ENCODE data around the gene ZBTB7C. TPM values are rescaled to one million over a fixed set of nuclear protein-coding genes. Genes with fewer than 3 reads are reported as not detected.
A peak's percentile ranks its signal among the peaks of the same experiment; 100 is the strongest.

The ZBTB7C gene
- total RNA-seq, 2 donors from 2014 or later = not detected

- H3K4me1 Mint-ChIP-seq (ENCODE audit: low read depth in 2 of 2) = no peaks in the 10 kb centered on the region
- peaks cover 21 to 26% of the 10 kb centered on the region in 2 donors for H3K27me3 Mint-ChIP-seq
- H3K4me3 Mint-ChIP-seq = no peak overlapping the region
- DNase-seq (ENCODE audit: low spot score) (no peak), ATAC-seq (no peak)
- H3K9me3 Mint-ChIP-seq = peaks cover 3% of the 10 kb centered on the region
- no peak overlapping the region for H3K27ac Mint-ChIP-seq
- H3K36me3 Mint-ChIP-seq = peaks cover 8% of the 10 kb centered on the region
Measured at GRCh38 chr18:48361801-48362200, 47.4 kb downstream of the ZBTB7C start.

GRCh38 chr18:48360376-48361021 lies 48.7 kb downstream of the ZBTB7C start:
- peaks cover 22 to 23% of the 10 kb centered on the region in 2 donors for H3K27me3 Mint-ChIP-seq

GRCh38 chr18:48359626-48360025 lies 49.6 kb downstream of the ZBTB7C start:
- DNase-seq (ENCODE audit: low spot score) (no peak), ATAC-seq (no peak)
- no peaks in the 10 kb centered on the region for H3K4me1 Mint-ChIP-seq (ENCODE audit: low read depth in 2 of 2)
- no peaks in the 10 kb centered on the region for H3K36me3 Mint-ChIP-seq
- peaks cover 19 to 22% of the 10 kb centered on the region in 2 donors for H3K27me3 Mint-ChIP-seq
- no peaks in the 10 kb centered on the region for H3K9me3 Mint-ChIP-seq
- H3K4me3 Mint-ChIP-seq = no peak overlapping the region
- H3K27ac Mint-ChIP-seq = no peak overlapping the region

More at GRCh38 chr18:48360376-48361021, 48.7 kb downstream of the ZBTB7C start:
- Mint-ChIP-seq H3K36me3 (peaks cover 5% of the 10 kb centered on the region), H3K9me3 (peaks cover under 1% of the 10 kb centered on the region), H3K27ac (no peak overlapping the region), H3K4me1 (ENCODE audit: low read depth in 2 of 2) (no peaks in the 10 kb centered on the region), H3K4me3 (no peak overlapping the region)
- no peak for ATAC-seq
- DNase-seq (ENCODE audit: low spot score) = no peak

- peaks cover 17 to 19% of the 10 kb centered on the region in 2 donors for H3K27me3 Mint-ChIP-seq
- DNase-seq (ENCODE audit: low spot score) = no peak
- ATAC-seq = no peak
- no peak overlapping the region for H3K27ac Mint-ChIP-seq
- no peaks in the 10 kb centered on the region for H3K36me3 Mint-ChIP-seq
- no peak overlapping the region for H3K4me3 Mint-ChIP-seq
- H3K4me1 Mint-ChIP-seq (ENCODE audit: low read depth in 2 of 2) = no peaks in the 10 kb centered on the region
- no peaks in the 10 kb centered on the region for H3K9me3 Mint-ChIP-seq
Measured at GRCh38 chr18:48358868-48359267, 50.3 kb downstream of the ZBTB7C start.

- DNase-seq (ENCODE audit: low spot score) (no peak), ATAC-seq (no peak)
- H3K4me1 Mint-ChIP-seq (ENCODE audit: low read depth in 2 of 2) = no peaks in the 10 kb centered on the region
- H3K9me3 Mint-ChIP-seq = no peaks in the 10 kb centered on the region
- no peak overlapping the region for H3K27ac Mint-ChIP-seq
- no peaks in the 10 kb centered on the region for H3K36me3 Mint-ChIP-seq
- peaks cover 17 to 19% of the 10 kb centered on the region in 2 donors for H3K27me3 Mint-ChIP-seq
- H3K4me3 Mint-ChIP-seq = no peak overlapping the region
Measured at GRCh38 chr18:48356909-48357631, 52.1 kb downstream of the ZBTB7C start.

- peaks cover 17 to 19% of the 10 kb centered on the region in 2 donors for H3K27me3 Mint-ChIP-seq
- no peak for DNase-seq (ENCODE audit: low spot score)
- no peak overlapping the region for H3K4me3 Mint-ChIP-seq
- H3K36me3 Mint-ChIP-seq = no peaks in the 10 kb centered on the region
- no peak overlapping the region for H3K27ac Mint-ChIP-seq
- no peaks in the 10 kb centered on the region for H3K9me3 Mint-ChIP-seq
- H3K4me1 Mint-ChIP-seq (ENCODE audit: low read depth in 2 of 2) = no peaks in the 10 kb centered on the region
- no peak for ATAC-seq
Measured at GRCh38 chr18:48356151-48356745, 52.9 kb downstream of the ZBTB7C start.

GRCh38 chr18:48355276-48356115 lies 53.7 kb downstream of the ZBTB7C start:
- Mint-ChIP-seq H3K4me1 (ENCODE audit: low read depth in 2 of 2) (no peaks in the 10 kb centered on the region), H3K9me3 (no peaks in the 10 kb centered on the region), H3K4me3 (no peak overlapping the region), H3K36me3 (no peaks in the 10 kb centered on the region), H3K27ac (no peak overlapping the region), H3K27me3 (peaks cover 15 to 17% of the 10 kb centered on the region in 2 donors)
- DNase-seq (ENCODE audit: low spot score) = no peak
- ATAC-seq = peak; percentile 16 to 22

- Mint-ChIP-seq H3K4me1 (ENCODE audit: low read depth in 2 of 2) (no peaks in the 10 kb centered on the region), H3K27ac (no peak overlapping the region), H3K36me3 (no peaks in the 10 kb centered on the region), H3K9me3 (no peaks in the 10 kb centered on the region), H3K4me3 (no peak overlapping the region), H3K27me3 (peaks cover 10 to 16% of the 10 kb centered on the region in 2 donors)
- DNase-seq (ENCODE audit: low spot score) (no peak), ATAC-seq (no peak)
Measured at GRCh38 chr18:48354746-48355260, 54.4 kb downstream of the ZBTB7C start.

GRCh38 chr18:48352051-48352755 lies 57.0 kb downstream of the ZBTB7C start:
- Mint-ChIP-seq H3K27me3 (peaks cover 10 to 13% of the 10 kb centered on the region in 2 donors), H3K4me1 (ENCODE audit: low read depth in 2 of 2) (no peaks in the 10 kb centered on the region), H3K36me3 (no peaks in the 10 kb centered on the region), H3K4me3 (no peak overlapping the region), H3K9me3 (no peaks in the 10 kb centered on the region), H3K27ac (no peak overlapping the region)
- no peak for DNase-seq (ENCODE audit: low spot score)
- no peak for ATAC-seq

GRCh38 chr18:48351216-48352050 lies 57.8 kb downstream of the ZBTB7C start:
- H3K4me1 Mint-ChIP-seq (ENCODE audit: low read depth in 2 of 2) = no peaks in the 10 kb centered on the region

GRCh38 chr18:48348739-48349138 lies 60.4 kb downstream of the ZBTB7C start:
- Mint-ChIP-seq H3K27ac (no peak overlapping the region), H3K4me1 (ENCODE audit: low read depth in 2 of 2) (no peaks in the 10 kb centered on the region), H3K4me3 (no peak overlapping the region), H3K36me3 (no peaks in the 10 kb centered on the region), H3K27me3 (peaks cover 6 to 8% of the 10 kb centered on the region in 2 donors), H3K9me3 (no peaks in the 10 kb centered on the region)
- DNase-seq (ENCODE audit: low spot score) = no peak
- no peak for ATAC-seq

More at GRCh38 chr18:48351216-48352050, 57.8 kb downstream of the ZBTB7C start:
- no peaks in the 10 kb centered on the region for H3K36me3 Mint-ChIP-seq
- no peak overlapping the region for H3K27ac Mint-ChIP-seq
- peaks cover 3 to 10% of the 10 kb centered on the region in 2 donors for H3K27me3 Mint-ChIP-seq
- ATAC-seq (no peak), DNase-seq (ENCODE audit: low spot score) (no peak)
- no peak overlapping the region for H3K4me3 Mint-ChIP-seq
- H3K9me3 Mint-ChIP-seq = no peaks in the 10 kb centered on the region

GRCh38 chr18:48347756-48348326 lies 61.3 kb downstream of the ZBTB7C start:
- Mint-ChIP-seq H3K9me3 (no peaks in the 10 kb centered on the region), H3K36me3 (no peaks in the 10 kb centered on the region), H3K4me1 (ENCODE audit: low read depth in 2 of 2) (no peaks in the 10 kb centered on the region), H3K27me3 (peaks cover 6 to 8% of the 10 kb centered on the region in 2 donors), H3K4me3 (no peak overlapping the region), H3K27ac (no peak overlapping the region)
- DNase-seq (ENCODE audit: low spot score) (no peak), ATAC-seq (no peak)

Measured in natural killer cell treated with Interleukin-12 subunit alpha and Interleukin-12 subunit beta and Interleukin-15 and Interleukin-18, amount 100 ng/mL, for 72 hours (primary cell).